ENCODE results near the gene STPG3. TPM values are rescaled to one million over a fixed set of nuclear protein-coding genes. Genes with fewer than 3 reads are reported as not detected.
A peak's percentile ranks its signal among the peaks of the same experiment; 100 is the strongest.

Gene STPG3
- total RNA-seq, 2 experiments from 2014 or later: not detected

- CTCF ChIA-PET: no interaction called here
- Mint-ChIP-seq H3K4me3 (no peak overlapping the region), H3K27me3 (peaks cover 48% of the 10 kb centered on the region), H3K27ac (no peak overlapping the region), H3K9me3 (ENCODE audit: low read depth) (no peaks in the 10 kb centered on the region), H3K36me3 (no peaks in the 10 kb centered on the region), H3K4me1 (peaks cover 16% of the 10 kb centered on the region)
- ATAC-seq: no peak
- no peak for DNase-seq
Observed at GRCh38 chr9:137298401-137299202, 47.5 kb downstream of the STPG3 start.

GRCh38 chr9:137299203-137299565, 48.1 kb downstream of the STPG3 start:
- CTCF ChIA-PET: no interaction called here
- DNase-seq (no peak), ATAC-seq (no peak)
- Mint-ChIP-seq H3K4me1 (peaks cover 16% of the 10 kb centered on the region), H3K27ac (no peak overlapping the region), H3K9me3 (ENCODE audit: low read depth) (no peaks in the 10 kb centered on the region), H3K27me3 (peaks cover 43% of the 10 kb centered on the region), H3K4me3 (no peak overlapping the region), H3K36me3 (no peaks in the 10 kb centered on the region)

- CTCF ChIA-PET: no interaction called here
- no peaks in the 10 kb centered on the region for H3K36me3 Mint-ChIP-seq
- no peak overlapping the region for H3K4me3 Mint-ChIP-seq
- H3K9me3 Mint-ChIP-seq (ENCODE audit: low read depth): no peaks in the 10 kb centered on the region
- no peak for DNase-seq
- peaks cover 10% of the 10 kb centered on the region for H3K4me1 Mint-ChIP-seq
- no peak for ATAC-seq
- H3K27me3 Mint-ChIP-seq: peaks cover 38% of the 10 kb centered on the region
- no peak overlapping the region for H3K27ac Mint-ChIP-seq
Observed at GRCh38 chr9:137299938-137300337, 48.9 kb downstream of the STPG3 start.

GRCh38 chr9:137300567-137301080, 49.5 kb downstream of the STPG3 start:
- no peaks in the 10 kb centered on the region for H3K36me3 Mint-ChIP-seq
- DNase-seq (no peak), ATAC-seq (no peak)
- H3K4me3 Mint-ChIP-seq: peak overlapping the region; percentile 54
- peak overlapping the region; percentile 56 for H3K27ac Mint-ChIP-seq
- no peaks in the 10 kb centered on the region for H3K9me3 Mint-ChIP-seq (ENCODE audit: low read depth)
- peaks cover 14% of the 10 kb centered on the region for H3K4me1 Mint-ChIP-seq
- H3K27me3 Mint-ChIP-seq: peaks cover 38% of the 10 kb centered on the region
- CTCF ChIA-PET: interaction anchor here (1.8 to 3.3 kb wide), 3 partner anchors 19 to 108 kb away, joined by 4 to 15 read pairs (median 7); partner anchors contain the start of gene TOR4A

GRCh38 chr9:137301081-137301947, 50.2 kb downstream of the STPG3 start:
- Mint-ChIP-seq H3K9me3 (ENCODE audit: low read depth) (no peaks in the 10 kb centered on the region), H3K4me3 (peak overlapping the region; percentile 70), H3K27me3 (peaks cover 38% of the 10 kb centered on the region), H3K4me1 (peaks cover 17% of the 10 kb centered on the region), H3K27ac (no peak overlapping the region), H3K36me3 (no peaks in the 10 kb centered on the region)
- peak; percentile 20 for ATAC-seq
- CTCF ChIA-PET: interaction anchor here (0.6 to 3.3 kb wide), 22 partner anchors 8 to 255 kb away, joined by 3 to 15 read pairs (median 4); partner anchors contain the start of genes EXD3, NOXA1, NSMF and TOR4A
- no peak for DNase-seq

- Mint-ChIP-seq H3K27ac (no peak within 1 kb of the TSS), H3K4me3 (peak within 1 kb of the TSS; percentile 70), H3K9me3 (ENCODE audit: low read depth) (no peaks in the 10 kb centered on the region), H3K27me3 (peaks cover 32% of the 10 kb centered on the region), H3K36me3 (no peaks in the 10 kb centered on the region), H3K4me1 (peaks cover 17% of the 10 kb centered on the region)
- ATAC-seq (peak; percentile 79), DNase-seq (peak; percentile 89)
- CTCF ChIA-PET: interaction anchor here (0.6 to 3.3 kb wide), 25 partner anchors 9 to 255 kb away, joined by 3 to 15 read pairs (median 3); partner anchors contain the start of genes EXD3, NOXA1, NSMF and TOR4A
Observed at GRCh38 chr9:137302118-137302448, 51.0 kb downstream of the STPG3 start, which contains the start of gene NRARP. Gene NRARP (minus strand): TSS chr9:137302271. CDS start chr9:137301928, 343 bp downstream.

GRCh38 chr9:137302449-137303150, 51.5 kb downstream of the STPG3 start:
- no peak overlapping the region for H3K4me3 Mint-ChIP-seq
- H3K36me3 Mint-ChIP-seq: no peaks in the 10 kb centered on the region
- H3K4me1 Mint-ChIP-seq: peaks cover 17% of the 10 kb centered on the region
- CTCF ChIA-PET: interaction anchor here (0.8 to 3.3 kb wide), 21 partner anchors 8 to 256 kb away, joined by 3 to 15 read pairs (median 4); partner anchors contain the start of genes EXD3, NOXA1, NSMF and TOR4A
- H3K9me3 Mint-ChIP-seq (ENCODE audit: low read depth): no peaks in the 10 kb centered on the region
- H3K27me3 Mint-ChIP-seq: peaks cover 30% of the 10 kb centered on the region
- ATAC-seq: no peak
- DNase-seq: no peak
- H3K27ac Mint-ChIP-seq: no peak overlapping the region

Other genes with a start within 250 kb of the STPG3 start
- 10 to 100 TPM; 30.0 to 73.6 TPM for gene ABCA2, start 223.0 kb upstream of the STPG3 start, total RNA-seq
- 1 to 10 TPM in 1 of 2 experiments, under 1 TPM in 1; 0.68 to 2.8 TPM for gene FUT7, start 219.2 kb upstream of the STPG3 start, total RNA-seq
- 10 to 100 TPM; 30.4 to 55.6 TPM for gene NPDC1, start 205.1 kb upstream of the STPG3 start, total RNA-seq
- not detected for gene ENTPD2, start 197.2 kb upstream of the STPG3 start, total RNA-seq
- gene SAPCD2, start 180.7 kb upstream of the STPG3 start, total RNA-seq: 10 to 100 TPM; 31.9 to 40.1 TPM
- 10 to 100 TPM; 32.6 to 35.3 TPM for gene UAP1L1, start 173.8 kb upstream of the STPG3 start, total RNA-seq
- 10 to 100 TPM; 43.8 to 60.6 TPM for gene MAN1B1, start 164.3 kb upstream of the STPG3 start, total RNA-seq
- gene DPP7, start 136.6 kb upstream of the STPG3 start, total RNA-seq: 100 to 1,000 TPM; 271 to 321 TPM
- gene GRIN1, start 112.1 kb upstream of the STPG3 start, total RNA-seq: not detected
- gene LRRC26, start 81.2 kb upstream of the STPG3 start, total RNA-seq: under 1 TPM in 1 of 2 experiments, not detected in 1; 0.30 TPM
- not detected for gene TMEM210, start 79.2 kb upstream of the STPG3 start, total RNA-seq
- gene ANAPC2, start 62.7 kb upstream of the STPG3 start, total RNA-seq: 10 to 100 TPM; 59.8 to 69.7 TPM
- 10 to 100 TPM; 80.2 to 91.3 TPM for gene SSNA1, start 62.6 kb upstream of the STPG3 start, total RNA-seq
- gene TPRN, start 50.5 kb upstream of the STPG3 start, total RNA-seq: 10 to 100 TPM; 11.1 to 13.3 TPM
- 10 to 100 TPM; 32.2 to 36.9 TPM for gene TMEM203, start 45.6 kb upstream of the STPG3 start, total RNA-seq
- 10 to 100 TPM; 50.1 to 50.6 TPM for gene NDOR1, start 45.6 kb upstream of the STPG3 start, total RNA-seq
- 1 to 10 TPM; 2.9 to 3.0 TPM for gene RNF208, start 29.0 kb upstream of the STPG3 start, total RNA-seq
- under 1 TPM; 0.53 to 0.89 TPM for gene CYSRT1, start 26.1 kb upstream of the STPG3 start, total RNA-seq
- gene RNF224, start 23.8 kb upstream of the STPG3 start, total RNA-seq: not detected
- gene SLC34A3, start 20.4 kb upstream of the STPG3 start, total RNA-seq: not detected
- 100 to 1,000 TPM; 353 to 375 TPM for gene TUBB4B, start 10.0 kb upstream of the STPG3 start, total RNA-seq
- 10 to 100 TPM; 70.8 to 75.3 TPM for gene NELFB, start 4.0 kb downstream of the STPG3 start, total RNA-seq
- gene TOR4A, start 26.4 kb downstream of the STPG3 start, total RNA-seq: 10 to 100 TPM; 10.9 to 13.3 TPM
- 1 to 10 TPM; 1.6 to 4.5 TPM for gene NRARP, start 51.0 kb downstream of the STPG3 start, total RNA-seq
- 10 to 100 TPM in 1 of 2 experiments, 1 to 10 TPM in 1; 9.2 to 19.8 TPM for gene EXD3, start 171.9 kb downstream of the STPG3 start, total RNA-seq
- gene NOXA1, start 172.1 kb downstream of the STPG3 start, total RNA-seq: under 1 TPM; 0.30 to 0.53 TPM
- gene ENTPD8, start 190.1 kb downstream of the STPG3 start, total RNA-seq: not detected
- 10 to 100 TPM; 35.8 to 42.1 TPM for gene NSMF, start 208.0 kb downstream of the STPG3 start, total RNA-seq

All from activated CD8-positive, alpha-beta memory T cell treated with anti-CD3 and anti-CD28 coated beads, Interleukin-2, amount 10 ng/mL, durations not matched to agents 7 days and 5 days (primary cell).